GM12878 (cell line): ENCODE data around the gene AQP11. TPM values are rescaled to one million over a fixed set of nuclear protein-coding genes. Genes with fewer than 3 reads are reported as not detected.

Experiments used
- ATAC-seq: fragments of 200-7000 bp; cut with Tn5 transposase; 3 replicates; pipeline ENCODE4 v1.9.1; 2020; ENCODE audit warnings: mild to moderate bottlenecking, moderate library complexity
- BruUV-seq: library from RNA; stranded (reverse); fragments of 400-500 nt; replicated peaks from 2 replicates; lab custom pipeline; 2021; lab: Mats Ljungman, UMichigan
- CTCF ChIA-PET: fragments of 300-600 bp; sonication (Branson Sonifier 250); formaldehyde crosslinking; extraction: SDS; loops from one replicate; lab custom pipeline; 2021; ENCODE audit warnings: inconsistent platforms; lab: Yijun Ruan, JAX
- POLR2A ChIA-PET: fragments of 350-600 bp; formaldehyde crosslinking; extraction: SDS; loops from one replicate; lab custom pipeline; 2021; ENCODE audit warnings: inconsistent platforms; lab: Charles Lee
- RAD21 ChIA-PET: fragments of 300-600 bp; sonication (Branson Sonifier 250); formaldehyde crosslinking; loops from one replicate; lab custom pipeline; 2023; ENCODE audit warnings: antibody characterized with exemption; ENCODE audit not compliant: unreplicated experiment; lab: Charles Lee
- SMC1A ChIA-PET: fragments of 300-600 bp; sonication (Branson Sonifier 250); formaldehyde crosslinking; loops from one replicate; lab custom pipeline; 2023; ENCODE audit not compliant: unreplicated experiment, uncharacterized antibody; lab: Charles Lee
- DNase-seq: peaks from one replicate; pipeline ENCODE4 v3.0.0-alpha.2; 2011; ENCODE audit warnings: low read depth, low spot score
- FAIRE-seq: peaks from 3 replicates; lab custom pipeline; 2011; peaks lifted over from hg19 to GRCh38; lab: Jason Lieb, UNC
- H2AFZ ChIP-seq: 2 replicates; pipeline ENCODE4 v1.6.0; 2011; ENCODE audit warnings: low read depth, low read length, control low read depth; ENCODE audit not compliant: control insufficient read depth
- H3K27ac ChIP-seq: 2 replicates; pipeline ENCODE4 v1.5.1; 2011; ENCODE audit warnings: control low read depth; ENCODE audit not compliant: control insufficient read depth, insufficient read depth
- H3K27me3 ChIP-seq, 2 experiments: replicated peaks in 1 of 2; 2 replicates each; pipeline versions ENCODE4 v1.6.0 to v1.6.1; 2011; ENCODE audit warnings: low read length in 1 of 2; ENCODE audit not compliant: control insufficient read depth in 2 of 2, insufficient read depth in 2 of 2
- H3K36me3 ChIP-seq, 2 experiments: 2 replicates each; pipeline ENCODE4 v1.5.1; 2011; ENCODE audit warnings: low read length in 1 of 2; ENCODE audit not compliant: control insufficient read depth in 2 of 2, insufficient read depth in 2 of 2
- H3K4me1 ChIP-seq: 2 replicates; pipeline ENCODE4 v1.6.1; 2011; ENCODE audit warnings: mild to moderate bottlenecking, low read length, moderate library complexity, mixed read lengths; ENCODE audit not compliant: control insufficient read depth, insufficient read depth
- H3K4me2 ChIP-seq: 2 replicates; pipeline ENCODE4 v1.6.0; 2011; ENCODE audit warnings: control low read depth; ENCODE audit not compliant: control insufficient read depth, insufficient read depth
- H3K4me3 ChIP-seq: fragments of 200-600 bp; sonication (generic); 2 replicates; pipeline ENCODE4 v1.5.1; 2016
- H3K79me2 ChIP-seq: 2 replicates; pipeline ENCODE4 v1.6.0; 2011; ENCODE audit warnings: low read length; ENCODE audit not compliant: control insufficient read depth, insufficient read depth
- H3K9ac ChIP-seq: 2 replicates; pipeline ENCODE4 v1.8.0; 2011; ENCODE audit warnings: low read length, control low read depth, mixed read lengths; ENCODE audit not compliant: control insufficient read depth, insufficient read depth
- H3K9me3 ChIP-seq: replicated peaks from 3 replicates; pipeline ENCODE4 v1.5.1; 2011; ENCODE audit warnings: mild to moderate bottlenecking, low read length; ENCODE audit not compliant: control insufficient read depth, insufficient read depth
- H4K20me1 ChIP-seq: 2 replicates; pipeline ENCODE4 v1.6.0; 2011; ENCODE audit not compliant: control insufficient read depth, insufficient read depth
- HDGF ChIP-seq: fragments of 450-650 bp; IDR thresholded peaks from 2 replicates; pipeline ENCODE4 v1.6.1; 2016; ENCODE audit warnings: antibody characterized with exemption
- NFXL1 ChIP-seq: fragments of 450-650 bp; IDR thresholded peaks from 2 replicates; pipeline ENCODE4 v1.6.1; 2017; ENCODE audit warnings: antibody characterized with exemption, mild to moderate bottlenecking, borderline replicate concordance
- POU2F2 ChIP-seq: IDR thresholded peaks from 3 replicates; pipeline ENCODE4 v1.6.1; 2011; ENCODE audit warnings: low read depth, mild to moderate bottlenecking, low read length, borderline replicate concordance
- TARDBP ChIP-seq: IDR thresholded peaks from 2 replicates; pipeline ENCODE4 v1.6.1; 2016; ENCODE audit warnings: borderline replicate concordance
- WRNIP1 ChIP-seq: IDR thresholded peaks from 2 replicates; pipeline ENCODE4 v1.6.1; 2011; ENCODE audit warnings: low read depth, low read length, improper control_type of control experiment, borderline replicate concordance
- YY1 ChIP-seq: IDR thresholded peaks from 2 replicates; pipeline ENCODE4 v1.6.1; 2011; ENCODE audit warnings: low read depth, mild to moderate bottlenecking, low read length
- ZSCAN29 ChIP-seq: fragments of 450-650 bp; IDR thresholded peaks from 2 replicates; pipeline ENCODE4 v1.6.1; 2017; ENCODE audit warnings: mild to moderate bottlenecking, moderate library complexity
- WGBS: methylation state at CpG from one replicate; pipeline ENCODE4 v1.1.6; 2016; ENCODE audit warnings: low lambda C conversion rate; ENCODE audit not compliant: insufficient replicate concordance, insufficient coverage; ENCODE audit errors: missing lambda C conversion rate; 5-methylcytosine and 5-hydroxymethylcytosine counted together
- in situ Hi-C: fragments of 300-500 bp; cut with MboI; formaldehyde crosslinking; loops from 9 replicates; pipeline ENCODE4 v1.14.3; 2018; ENCODE audit warnings: mixed read lengths
- intact Hi-C: fragments of 100-400 bp; cut with micrococcal nuclease; formaldehyde crosslinking; loops from one replicate; pipeline ENCODE4 v1.14.2; 2022; ENCODE audit not compliant: unreplicated experiment
- polyA plus RNA-seq, 11 experiments: library from polyadenylated mRNA; depleted of rRNA in 4 of 11; unstranded in 6 of 11; stranded (reverse) in 5 of 11; fragments of >200 nt; fragmentation: Nextera tagmentation in 4 of 11; fragmentation: Illumina TruSeq in 1 of 11; extraction: Ambion mirVana in 4 of 11; extraction: Trizol in 1 of 11; gene quantifications; 1 replicate in 1 of 11; 2 replicates in 10 of 11; pipeline versions ENCODE4 v1.2.1 to v1.2.3, GENCODE V29; 2011 to 2016; ENCODE audit warnings: inconsistent platforms in 2 of 11, missing spikeins in 2 of 11, low read depth in 1 of 11
- total RNA-seq, 4 experiments: library from RNA; depleted of rRNA in 3 of 4; stranded (reverse); fragments of >200 nt in 3 of 4; fragmentation: Illumina TruSeq in 1 of 4; extraction: Trizol in 1 of 4; gene quantifications; 2 replicates each; pipeline versions ENCODE4 v1.2.1 to v1.2.3, GENCODE V29; 2013 to 2021
- TF ChIP-seq, protein P1 (sequence below): IDR thresholded peaks from 2 replicates; pipeline ENCODE4 v1.6.1; 2012; ENCODE audit warnings: low read length, inconsistent platforms
- TF ChIP-seq, protein P2 (sequence below): fragments of 450-650 bp; IDR thresholded peaks from 2 replicates; pipeline ENCODE4 v1.6.1; 2017; ENCODE audit warnings: mild to moderate bottlenecking, moderate library complexity

The AQP11 gene
- total and polyA plus RNA-seq, 10 of the 15 experiments (the other 5 are each of a cell fraction or from before 2014, with no cell fraction given): 0.14 to 2.1 (median 0.54) TPM

DNA sequence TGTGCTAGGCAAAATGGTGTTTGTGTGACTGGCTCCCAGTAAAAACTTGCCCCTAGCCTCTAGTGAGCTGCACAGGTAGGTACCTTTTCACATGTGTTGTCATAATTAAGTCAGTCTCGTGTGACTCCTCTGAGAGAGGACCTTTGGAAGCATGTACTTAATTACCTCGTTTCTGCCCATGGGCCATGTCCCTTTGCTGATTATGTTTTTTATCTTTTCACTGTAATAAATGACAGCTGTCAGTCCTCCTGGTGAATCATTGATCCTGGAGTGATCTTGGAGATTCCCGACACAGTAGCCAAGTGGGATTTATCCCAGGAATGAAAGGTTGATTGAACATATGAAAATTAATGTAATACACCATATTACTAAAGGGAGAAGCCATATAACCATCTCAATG lies 60.4 kb downstream of the AQP11 start:
- POLR2A ChIA-PET: no interaction called here
- Histone ChIP-seq H3K36me3 (no peaks in the 10 kb centered on the region), H3K27ac (no peak overlapping the region), H2AFZ (no peak overlapping the region), H4K20me1 (no peaks in the 10 kb centered on the region), H3K4me2 (no peak overlapping the region), H3K79me2 (no peaks in the 10 kb centered on the region), H3K27me3 (no peaks in the 10 kb centered on the region), H3K9ac (no peak overlapping the region), H3K4me3 (no peak overlapping the region), H3K9me3 (no peaks in the 10 kb centered on the region), H3K4me1 (no peaks in the 10 kb centered on the region)
- CTCF ChIA-PET: interaction anchor here (1.0 kb wide), 1 partner anchor 14 kb away, joined by 3 read pairs; no protein-coding TSS in a partner anchor
- intact Hi-C loops (no loop called here), in situ Hi-C loops (no loop called here)
- SMC1A ChIA-PET: no interaction called here
- BruUV-seq: no TSS peak
- no peak for FAIRE-seq
- TF ChIP-seq YY1 (no peak), WRNIP1 (no peak), NFXL1 (no peak), ZSCAN29 (no peak), POU2F2 (no peak), HDGF (no peak), TARDBP (no peak)
- TF ChIP-seq, protein P1, sequence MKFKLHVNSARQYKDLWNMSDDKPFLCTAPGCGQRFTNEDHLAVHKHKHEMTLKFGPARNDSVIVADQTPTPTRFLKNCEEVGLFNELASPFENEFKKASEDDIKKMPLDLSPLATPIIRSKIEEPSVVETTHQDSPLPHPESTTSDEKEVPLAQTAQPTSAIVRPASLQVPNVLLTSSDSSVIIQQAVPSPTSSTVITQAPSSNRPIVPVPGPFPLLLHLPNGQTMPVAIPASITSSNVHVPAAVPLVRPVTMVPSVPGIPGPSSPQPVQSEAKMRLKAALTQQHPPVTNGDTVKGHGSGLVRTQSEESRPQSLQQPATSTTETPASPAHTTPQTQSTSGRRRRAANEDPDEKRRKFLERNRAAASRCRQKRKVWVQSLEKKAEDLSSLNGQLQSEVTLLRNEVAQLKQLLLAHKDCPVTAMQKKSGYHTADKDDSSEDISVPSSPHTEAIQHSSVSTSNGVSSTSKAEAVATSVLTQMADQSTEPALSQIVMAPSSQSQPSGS: no peak
- TF ChIP-seq, protein P2, sequence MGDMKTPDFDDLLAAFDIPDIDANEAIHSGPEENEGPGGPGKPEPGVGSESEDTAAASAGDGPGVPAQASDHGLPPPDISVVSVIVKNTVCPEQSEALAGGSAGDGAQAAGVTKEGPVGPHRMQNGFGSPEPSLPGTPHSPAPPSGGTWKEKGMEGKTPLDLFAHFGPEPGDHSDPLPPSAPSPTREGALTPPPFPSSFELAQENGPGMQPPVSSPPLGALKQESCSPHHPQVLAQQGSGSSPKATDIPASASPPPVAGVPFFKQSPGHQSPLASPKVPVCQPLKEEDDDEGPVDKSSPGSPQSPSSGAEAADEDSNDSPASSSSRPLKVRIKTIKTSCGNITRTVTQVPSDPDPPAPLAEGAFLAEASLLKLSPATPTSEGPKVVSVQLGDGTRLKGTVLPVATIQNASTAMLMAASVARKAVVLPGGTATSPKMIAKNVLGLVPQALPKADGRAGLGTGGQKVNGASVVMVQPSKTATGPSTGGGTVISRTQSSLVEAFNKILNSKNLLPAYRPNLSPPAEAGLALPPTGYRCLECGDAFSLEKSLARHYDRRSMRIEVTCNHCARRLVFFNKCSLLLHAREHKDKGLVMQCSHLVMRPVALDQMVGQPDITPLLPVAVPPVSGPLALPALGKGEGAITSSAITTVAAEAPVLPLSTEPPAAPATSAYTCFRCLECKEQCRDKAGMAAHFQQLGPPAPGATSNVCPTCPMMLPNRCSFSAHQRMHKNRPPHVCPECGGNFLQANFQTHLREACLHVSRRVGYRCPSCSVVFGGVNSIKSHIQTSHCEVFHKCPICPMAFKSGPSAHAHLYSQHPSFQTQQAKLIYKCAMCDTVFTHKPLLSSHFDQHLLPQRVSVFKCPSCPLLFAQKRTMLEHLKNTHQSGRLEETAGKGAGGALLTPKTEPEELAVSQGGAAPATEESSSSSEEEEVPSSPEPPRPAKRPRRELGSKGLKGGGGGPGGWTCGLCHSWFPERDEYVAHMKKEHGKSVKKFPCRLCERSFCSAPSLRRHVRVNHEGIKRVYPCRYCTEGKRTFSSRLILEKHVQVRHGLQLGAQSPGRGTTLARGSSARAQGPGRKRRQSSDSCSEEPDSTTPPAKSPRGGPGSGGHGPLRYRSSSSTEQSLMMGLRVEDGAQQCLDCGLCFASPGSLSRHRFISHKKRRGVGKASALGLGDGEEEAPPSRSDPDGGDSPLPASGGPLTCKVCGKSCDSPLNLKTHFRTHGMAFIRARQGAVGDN: no peak
- ATAC-seq: no peak
- WGBS: 17% methylated on average over 3 of the region's 3 CpGs
- DNase-seq: no peak
- RAD21 ChIA-PET: no interaction called here
